Stimulated activated CD8-positive, alpha-beta memory T cell treated with anti-CD3 and anti-CD28 coated beads, Interleukin-12 subunit alpha, Interleukin-12 subunit beta, amount 100 ng/mL, for 24 hours (primary cell): ENCODE results near the gene DCUN1D1.

ENCODE experiments used
- DNase-seq: peaks from one replicate; pipeline ENCODE4 v3.0.0-alpha.2; 2020; ENCODE audit errors: extremely low read depth

DCUN1D1 gene

GRCh38 chr3:182972387-182972786 is 8.0 kb downstream of the DCUN1D1 start:
- DNase-seq = no peak

DNA sequence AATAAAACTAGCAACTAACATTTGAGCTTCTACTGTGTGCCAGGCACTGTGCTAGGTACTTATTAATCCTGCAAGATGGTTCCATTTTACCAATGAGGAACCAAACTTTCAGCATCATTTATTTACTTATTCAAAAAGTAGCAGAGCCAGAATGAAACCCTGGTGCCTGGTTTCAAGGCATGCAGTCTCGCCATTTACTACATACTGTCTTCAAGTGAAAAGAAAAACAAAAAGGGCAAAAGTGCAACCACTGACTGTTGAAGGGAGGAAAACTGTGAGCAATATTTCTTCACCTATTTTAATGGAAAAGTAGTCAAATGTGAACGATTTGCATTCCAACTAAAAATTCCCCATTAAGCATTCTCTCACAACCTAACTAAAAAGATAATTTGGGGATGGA is 8.7 kb downstream of the DCUN1D1 start:
- DNase-seq = no peak

DNA sequence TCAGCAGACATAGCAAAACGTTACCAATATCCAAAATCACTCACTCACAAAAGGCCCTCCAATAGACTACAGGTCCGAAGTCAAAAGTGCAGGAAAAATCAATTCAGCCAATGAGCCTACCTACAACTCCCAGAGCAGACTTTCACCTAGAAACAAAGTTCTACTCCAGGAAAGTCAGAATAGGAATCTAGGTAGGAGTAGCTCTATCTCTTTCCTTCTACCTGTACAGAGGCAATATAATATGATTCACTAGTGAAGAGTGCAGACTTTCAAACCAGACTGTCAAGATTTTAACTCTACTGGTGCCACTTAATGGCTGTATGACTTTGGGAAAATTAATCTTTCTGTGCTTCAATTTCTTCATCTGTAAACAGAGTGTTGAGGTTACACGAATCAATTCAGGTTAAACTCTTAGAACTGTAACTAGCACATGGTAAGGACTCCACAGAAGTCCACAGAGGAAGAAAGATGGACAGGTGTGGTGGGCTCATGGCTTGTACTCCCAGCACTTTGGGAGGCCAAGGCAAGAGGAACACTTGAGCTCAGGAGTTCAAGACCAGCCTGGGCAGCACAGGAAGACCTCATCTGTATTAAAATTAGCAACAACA is 9.4 kb downstream of the DCUN1D1 start:
- no peak for DNase-seq

GRCh38 chr3:182969853-182970252 is 10.5 kb downstream of the DCUN1D1 start:
- DNase-seq = no peak

GRCh38 chr3:182969277-182969676 is 11.1 kb downstream of the DCUN1D1 start:
- no peak for DNase-seq

GRCh38 chr3:182967218-182968204 is 12.8 kb downstream of the DCUN1D1 start:
- no peak for DNase-seq

DNA sequence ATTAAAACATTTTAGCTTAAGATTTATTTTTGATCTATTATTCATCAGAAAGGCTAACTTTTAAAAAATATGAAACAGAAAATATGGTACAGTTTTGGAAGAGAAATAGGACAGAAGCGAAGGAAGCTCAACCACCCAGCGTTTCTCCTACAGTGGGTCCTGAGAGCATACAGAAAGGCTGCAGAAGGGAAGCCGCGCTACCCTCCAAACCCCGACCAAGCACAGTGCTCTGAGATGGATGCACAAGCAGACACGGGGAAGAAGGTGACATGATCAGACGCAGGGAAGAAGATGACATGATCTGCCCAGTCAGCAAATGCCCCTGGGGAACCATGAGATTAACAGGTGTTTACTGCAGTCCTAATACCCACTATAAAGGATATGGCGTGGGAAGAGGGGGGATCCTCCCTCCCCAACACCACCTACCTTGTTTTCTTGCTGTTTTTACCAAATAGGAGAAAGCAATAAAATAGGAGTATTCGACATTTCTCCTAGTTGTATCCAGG is 14.4 kb downstream of the DCUN1D1 start:
- no peak for DNase-seq

GRCh38 chr3:182964179-182964578 is 16.2 kb downstream of the DCUN1D1 start:
- no peak for DNase-seq

DNA sequence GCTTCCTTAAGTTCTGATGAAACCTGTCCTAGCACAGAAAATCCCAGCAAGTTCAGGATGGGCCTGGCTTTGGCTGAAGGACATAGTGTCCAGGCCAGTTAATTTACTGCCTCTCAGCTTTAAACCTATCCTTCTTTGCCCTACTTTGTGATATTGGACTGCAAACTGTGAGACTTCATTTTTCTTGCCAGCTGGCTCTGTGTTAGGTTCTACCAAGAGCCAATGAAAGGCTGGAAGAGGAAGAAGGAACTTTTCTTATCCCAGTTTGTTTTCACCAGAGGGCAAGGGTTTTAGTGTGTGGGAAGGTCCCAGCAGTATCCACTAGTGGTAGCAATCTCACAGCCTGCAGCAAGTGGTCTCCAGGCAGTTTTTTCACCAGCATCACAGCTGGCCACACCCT is 18.2 kb downstream of the DCUN1D1 start:
- no peak for DNase-seq

DNA sequence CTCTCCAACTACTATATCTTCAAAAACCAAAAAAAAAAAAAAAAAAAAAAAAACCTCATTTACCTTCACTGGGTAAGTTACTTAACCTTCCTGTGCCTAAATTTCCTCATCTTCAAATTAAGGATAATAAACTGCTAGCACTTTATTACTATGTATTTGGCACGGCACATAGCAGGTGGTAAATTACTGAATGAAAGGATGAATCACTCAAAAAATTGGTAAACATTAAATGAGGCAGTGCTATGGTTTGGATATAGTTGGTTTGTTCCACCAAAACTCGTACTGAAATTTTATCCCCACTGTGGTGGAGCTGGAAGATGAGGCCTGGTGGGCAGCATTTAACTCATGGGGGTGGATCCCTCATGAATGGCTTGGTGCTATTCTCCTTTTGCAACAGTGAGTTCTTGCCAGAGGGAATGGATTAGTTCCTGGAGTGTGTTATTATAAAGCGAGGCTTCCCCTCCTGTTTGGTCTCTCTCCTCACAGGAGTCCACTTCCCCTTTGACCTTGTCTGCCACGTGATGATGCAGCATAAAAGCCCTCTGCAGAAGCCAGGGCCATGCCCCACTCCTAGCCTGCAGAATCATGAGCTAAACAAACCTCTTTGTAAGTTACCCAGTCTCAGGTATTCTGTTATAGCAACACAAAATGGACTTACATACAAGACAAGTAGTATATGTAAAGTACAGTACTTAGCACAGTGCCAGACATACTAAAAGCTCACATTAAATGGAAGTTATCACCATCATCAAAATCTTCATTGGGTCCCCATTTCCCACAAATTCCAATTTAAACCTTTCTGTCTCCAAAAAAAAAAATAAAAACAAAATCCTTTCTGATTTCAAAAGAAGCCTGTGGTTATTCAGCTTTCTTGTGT is 20.6 kb downstream of the DCUN1D1 start:
- DNase-seq = no peak

DNA sequence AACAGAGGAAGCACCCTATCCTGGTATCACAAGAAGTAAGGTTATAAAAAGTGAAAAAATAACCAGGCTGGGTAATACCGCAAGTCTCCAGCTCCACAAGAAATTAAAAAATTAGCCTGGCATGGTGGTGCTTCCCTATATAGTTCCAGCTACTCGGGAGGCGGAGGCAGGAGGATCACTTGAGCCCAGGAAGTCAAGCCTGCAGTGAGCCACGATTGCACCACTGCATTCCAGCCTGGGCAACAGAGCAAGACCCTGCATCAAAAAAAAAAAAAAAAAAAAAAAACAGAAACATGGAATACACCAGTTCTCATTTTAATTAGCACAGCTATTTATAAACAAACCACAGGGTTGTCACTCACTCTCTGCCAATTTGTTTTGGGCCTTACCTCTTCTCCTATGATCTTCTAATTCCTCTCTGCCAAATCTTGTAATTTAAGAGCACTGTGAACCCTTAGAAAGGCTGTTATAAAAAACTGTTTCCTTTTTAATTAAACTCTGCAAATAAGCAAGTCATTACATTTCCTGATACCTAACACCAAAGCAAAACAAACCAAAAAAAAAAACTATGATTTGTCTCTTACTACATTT is 22.6 kb downstream of the DCUN1D1 start:
- DNase-seq = no peak

GRCh38 chr3:182957226-182957625 is 23.1 kb downstream of the DCUN1D1 start:
- DNase-seq = no peak

DNA sequence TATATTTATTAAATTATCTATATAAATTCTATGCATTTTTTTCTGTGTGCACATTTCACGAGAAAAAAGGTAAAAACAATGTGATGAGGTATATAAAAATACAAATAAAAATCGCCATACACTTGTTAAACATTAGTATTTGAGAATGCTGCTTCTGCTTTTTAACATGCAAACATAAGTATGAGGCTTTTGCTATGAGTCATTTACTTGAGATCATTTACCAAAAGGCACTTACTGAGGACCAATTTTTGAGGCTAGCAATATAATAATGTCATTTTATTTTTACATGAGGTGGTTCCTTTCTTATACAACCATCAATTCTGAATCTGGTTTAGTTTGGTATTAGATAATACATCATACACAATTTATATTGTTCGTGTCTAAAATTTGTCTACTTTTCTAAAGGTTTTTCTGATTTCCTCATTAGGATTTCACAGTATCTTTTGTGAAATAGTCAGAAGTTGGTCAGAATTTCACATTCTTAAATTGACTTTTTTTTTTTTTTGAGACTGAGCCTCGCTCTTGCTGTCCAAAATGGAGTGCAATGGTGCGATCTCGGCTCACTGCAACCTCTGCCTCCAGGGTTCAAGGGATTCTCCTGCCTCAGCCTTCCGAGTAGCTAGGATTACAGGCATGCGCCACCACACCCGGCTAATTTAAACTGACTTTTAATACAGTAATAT is 25.6 kb downstream of the DCUN1D1 start:
- no peak for DNase-seq

DNA sequence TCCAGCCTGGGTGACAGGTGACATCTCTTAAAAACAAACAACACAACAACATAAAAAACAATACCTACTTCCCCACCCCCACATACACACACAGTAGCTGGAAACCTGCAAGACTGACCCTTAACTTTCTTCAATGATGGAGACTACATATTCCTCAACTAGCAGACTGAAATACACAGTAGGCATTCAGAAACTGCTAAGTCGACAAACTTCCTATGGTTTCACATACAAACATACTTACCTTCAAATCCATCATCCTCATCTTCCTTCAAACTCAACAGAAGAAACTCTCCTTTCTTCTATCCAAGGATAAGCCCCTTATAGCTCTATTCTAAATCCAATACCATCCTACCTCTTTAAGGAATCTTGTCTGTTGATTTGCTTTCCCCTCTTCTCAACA is 30.6 kb downstream of the DCUN1D1 start:
- DNase-seq = no peak

- no peak for DNase-seq
Observed at GRCh38 chr3:182948305-182948704, 32.0 kb downstream of the DCUN1D1 start.

GRCh38 chr3:182947888-182948287 is 32.5 kb downstream of the DCUN1D1 start:
- no peak for DNase-seq

GRCh38 chr3:182941719-182942118 is 38.6 kb downstream of the DCUN1D1 start:
- DNase-seq = no peak

GRCh38 chr3:182940266-182940808 is 40.0 kb downstream of the DCUN1D1 start:
- no peak for DNase-seq

DNA sequence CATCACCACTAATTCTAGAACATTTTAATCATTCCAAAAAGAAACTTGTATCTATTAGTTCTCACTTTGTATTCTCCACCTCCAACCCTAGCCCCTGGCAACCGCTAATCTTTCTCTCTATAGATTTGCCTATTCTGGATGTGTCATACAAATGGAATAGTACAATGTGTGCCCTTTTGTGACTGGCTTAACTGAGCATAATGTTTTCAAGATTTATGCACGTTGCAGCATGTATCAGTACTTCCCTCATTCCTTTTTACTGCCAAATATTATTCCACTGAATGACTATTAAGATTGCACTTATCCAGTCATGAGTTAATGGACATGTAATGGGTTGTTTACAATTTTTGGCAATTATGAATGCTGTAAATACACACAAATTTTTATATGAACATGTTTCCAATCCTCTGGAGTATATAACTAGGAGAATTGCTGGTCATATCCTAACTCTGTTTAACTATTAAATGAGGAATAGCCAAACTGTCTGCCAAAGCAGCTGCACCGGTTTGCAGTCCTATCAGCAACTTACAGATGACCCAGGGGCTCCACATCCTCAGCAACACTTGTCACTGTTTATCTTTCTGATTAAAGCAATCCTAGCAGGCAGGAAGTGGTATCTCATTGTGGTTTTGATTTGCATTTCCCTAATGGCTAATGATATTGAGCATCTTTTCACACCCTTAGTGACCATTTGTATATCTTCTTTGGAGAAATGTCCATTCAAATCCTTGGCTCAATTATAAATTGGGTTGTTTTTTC is 42.9 kb downstream of the DCUN1D1 start:
- no peak for DNase-seq

DNA sequence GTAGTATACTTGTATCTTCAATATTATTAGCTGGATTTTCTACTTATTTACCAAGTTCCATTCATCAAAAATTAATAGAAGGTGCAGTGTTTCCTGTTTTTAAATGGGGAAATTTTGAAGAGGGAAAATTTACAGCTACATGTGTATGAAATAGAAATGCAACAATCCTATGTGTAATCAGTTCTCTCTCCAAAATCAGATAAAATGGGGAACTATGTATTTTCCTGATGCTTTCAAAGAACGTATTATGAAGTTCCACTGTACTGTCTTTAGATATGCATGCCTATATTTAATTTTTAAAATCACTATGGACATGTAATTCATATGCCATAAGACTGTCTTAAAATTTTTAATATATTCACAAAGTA is 43.4 kb downstream of the DCUN1D1 start:
- no peak for DNase-seq
